Measurements from ENCODE around the gene PLCH2. TPM values are rescaled to one million over a fixed set of nuclear protein-coding genes. Genes with fewer than 3 reads are reported as not detected.

The PLCH2 gene
- total and polyA plus RNA-seq, 9 of the 15 experiments (the other 6 are each of a cell fraction or from before 2014, with no cell fraction given) = 0.16 TPM; not detected in 8

DNA sequence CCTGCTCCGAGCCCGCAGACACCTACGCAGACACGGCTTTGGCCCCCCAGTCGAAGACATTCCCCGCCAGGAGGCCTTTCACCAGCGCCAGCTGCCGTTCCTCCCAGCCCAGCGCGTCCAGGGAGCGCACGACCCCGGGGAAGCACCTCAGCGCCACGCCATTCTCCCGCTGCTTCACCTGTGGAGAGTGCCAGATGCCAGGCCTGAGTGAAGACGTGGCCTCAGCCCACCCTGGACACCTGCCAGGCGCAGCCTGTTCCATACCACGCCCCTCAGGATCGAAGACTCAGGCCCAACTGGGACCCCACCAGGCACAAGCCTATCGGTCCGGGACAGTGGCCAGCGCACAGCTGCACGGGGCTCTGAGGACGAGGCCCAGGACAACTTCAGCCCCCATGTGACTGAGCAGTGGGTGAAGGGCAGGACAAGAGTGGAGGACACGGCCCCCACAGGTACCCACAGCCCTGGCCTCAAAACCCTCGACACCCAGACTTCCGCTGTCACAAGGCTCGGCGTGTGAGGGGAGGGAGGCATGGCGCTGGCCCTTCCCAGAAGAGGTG lies 36.9 kb downstream of the PLCH2 start:
- Histone ChIP-seq H3K4me1 (replicated peaks in 1 of 2; ENCODE audit: control insufficient read depth in 2 of 2, insufficient read depth in 2 of 2, low read length in 2 of 2) (peaks cover 0 to 37% of the 10 kb centered on the region in 2 experiments; a peak in 1 of 5 replicates), H3K79me2 (ENCODE audit: control insufficient read depth, insufficient read depth, low read length) (no peaks in the 10 kb centered on the region), H3K9me3 (replicated peaks; ENCODE audit: control insufficient read depth, insufficient read depth, low read depth, low read length) (no peaks in the 10 kb centered on the region), H2AFZ (ENCODE audit: low read depth, low read length) (no peak overlapping the region), H3K27ac (ENCODE audit: extremely low read depth, low read depth, low read length) (no peak overlapping the region), H3K9ac (ENCODE audit: insufficient read depth in 1 of 2, low read depth in 2 of 2, low read length in 2 of 2) (0 out of 4 replicates have a peak overlapping the region, but pooled peaks of 1 of the 2 experiments have one; percentile 7), H3K9me1 (ENCODE audit: control insufficient read depth, insufficient read depth, low read length) (peaks cover 2% of the 10 kb centered on the region), H3K4me2 (ENCODE audit: insufficient read depth, low read length) (no peak overlapping the region), H3K36me3 (ENCODE audit: control insufficient read depth, insufficient read depth, low read length) (peaks cover 95% of the 10 kb centered on the region; the same call in 2 of the 3 replicates), H3K4me3 (no peak overlapping the region), H3K27me3 (ENCODE audit: control insufficient read depth in 2 of 2, insufficient read depth in 2 of 2, low read length in 2 of 2) (no peaks in the 10 kb centered on the region), H4K20me1 (replicated peaks; ENCODE audit: control insufficient read depth, insufficient read depth, low read length) (no peaks in the 10 kb centered on the region; the same call in 1 of the 2 replicates)
- intact Hi-C loops (cut with micrococcal nuclease) (no loop called here), in situ Hi-C loops (cut with MboI) (no loop called here)
- no TSS peak for BruUV-seq (replicated peaks)
- ChIA-PET POLR2A (no interaction called here), CTCF (ENCODE audit: low intra/inter-chr PET ratio) (no interaction called here)
- FAIRE-seq (no peak), DNase-seq (ENCODE audit: extremely low read depth in 1 of 4, low spot score in 3 of 4) (no peak), ATAC-seq (no peak)
- TF ChIP-seq SUPT5H (IDR thresholded peaks at IDR 0.05) (0 out of 2 replicates have a peak, but pooled peaks have one; percentile 11), ZNF707 (CRISPR knock-in tag; conservative IDR thresholded peaks at IDR 0.05) (no peak), POLR2G (IDR thresholded peaks at IDR 0.05; ENCODE audit: low read depth, low read length) (peak; percentile 64), RBFOX2 (IDR thresholded peaks at IDR 0.05; ENCODE audit: low read depth, low read length) (peak; percentile 37)
- 91% methylated on average over 19 of the region's 31 CpGs for WGBS (ENCODE audit: insufficient coverage, low coverage, missing lambda C conversion rate)

DNA sequence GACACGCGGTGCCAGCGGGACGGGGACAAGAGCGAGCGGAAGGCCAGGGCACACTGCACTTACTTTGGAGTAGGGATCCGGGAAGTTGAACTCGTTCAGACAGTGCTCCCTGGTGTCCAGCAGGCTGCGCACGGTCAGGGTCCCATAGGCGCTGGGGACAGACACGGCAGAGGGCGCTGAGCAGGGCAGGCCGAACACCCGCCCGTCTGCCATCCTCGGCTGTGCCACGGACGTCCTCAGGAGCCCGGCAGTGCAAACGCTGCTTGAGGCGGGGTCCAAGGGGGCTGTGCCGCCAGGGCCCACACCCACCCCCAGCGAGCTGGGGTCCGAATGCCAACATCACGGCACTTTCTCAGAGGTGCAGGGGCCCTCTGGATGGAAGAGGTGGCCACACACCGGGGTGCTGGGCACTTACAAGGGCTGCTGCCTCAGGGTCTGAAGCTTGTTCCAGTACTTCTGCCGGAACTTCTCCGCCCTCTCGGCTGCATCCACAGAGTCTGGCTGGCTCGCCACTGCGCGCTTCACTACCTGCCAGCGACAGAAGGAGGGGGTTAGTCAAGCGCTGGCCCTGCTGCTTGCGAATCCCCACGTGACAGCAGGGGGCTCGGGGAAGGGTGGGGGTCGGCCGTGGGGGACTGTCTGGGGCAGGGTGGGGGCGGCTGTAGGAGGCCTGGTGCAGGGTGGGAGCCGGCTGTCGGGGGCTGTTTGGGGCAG lies 38.0 kb downstream of the PLCH2 start:
- H3K4me3 ChIP-seq = no peak overlapping the region
- WGBS (ENCODE audit: insufficient coverage, low coverage, missing lambda C conversion rate) = 96% methylated on average over 37 of the region's 43 CpGs
- H3K9ac ChIP-seq (ENCODE audit: insufficient read depth in 1 of 2, low read depth in 2 of 2, low read length in 2 of 2) = no peak overlapping the region
- no peak for FAIRE-seq
- in situ Hi-C loops (cut with MboI) = no loop called here
- no peaks in the 10 kb centered on the region for H3K79me2 ChIP-seq (ENCODE audit: control insufficient read depth, insufficient read depth, low read length)
- H4K20me1 ChIP-seq (replicated peaks; ENCODE audit: control insufficient read depth, insufficient read depth, low read length) = no peaks in the 10 kb centered on the region
- no peaks in the 10 kb centered on the region for H3K27me3 ChIP-seq (ENCODE audit: control insufficient read depth in 2 of 2, insufficient read depth in 2 of 2, low read length in 2 of 2)
- no peak overlapping the region for H3K4me2 ChIP-seq (ENCODE audit: insufficient read depth, low read length)
- DNase-seq (ENCODE audit: extremely low read depth in 1 of 4, low spot score in 3 of 4) = no peak
- no peak overlapping the region for H2AFZ ChIP-seq (ENCODE audit: low read depth, low read length)
- BruUV-seq (replicated peaks) = no TSS peak
- intact Hi-C loops (cut with micrococcal nuclease) = no loop called here
- H3K27ac ChIP-seq (ENCODE audit: extremely low read depth, low read depth, low read length) = no peak overlapping the region
- H3K9me3 ChIP-seq (replicated peaks; ENCODE audit: control insufficient read depth, insufficient read depth, low read depth, low read length) = no peaks in the 10 kb centered on the region
- ATAC-seq = no peak
- H3K9me1 ChIP-seq (ENCODE audit: control insufficient read depth, insufficient read depth, low read length) = peaks cover 5% of the 10 kb centered on the region
- CTCF ChIA-PET (ENCODE audit: low intra/inter-chr PET ratio) = no interaction called here
- POLR2A ChIA-PET = interaction anchor here (2.6 kb wide), 1 partner anchor 11 kb away, joined by 11 read pairs; the partner anchor contains the start of gene PANK4
- peaks cover 0 to 36% of the 10 kb centered on the region in 2 experiments; a peak in 1 of 5 replicates for H3K4me1 ChIP-seq (replicated peaks in 1 of 2; ENCODE audit: control insufficient read depth in 2 of 2, insufficient read depth in 2 of 2, low read length in 2 of 2)
- TF ChIP-seq ZNF24 (IDR thresholded peaks at IDR 0.05) = no peak
- no peak for TF ChIP-seq KAT7 (CRISPR knock-in tag; IDR thresholded peaks at IDR 0.05; ENCODE audit: borderline replicate concordance)
- peak; percentile 61 for TF ChIP-seq POLR2G (IDR thresholded peaks at IDR 0.05; ENCODE audit: low read depth, low read length)
- TF ChIP-seq PATZ1 (CRISPR knock-in tag; IDR thresholded peaks at IDR 0.05; ENCODE audit: borderline replicate concordance) = no peak
- TF ChIP-seq, protein P1, sequence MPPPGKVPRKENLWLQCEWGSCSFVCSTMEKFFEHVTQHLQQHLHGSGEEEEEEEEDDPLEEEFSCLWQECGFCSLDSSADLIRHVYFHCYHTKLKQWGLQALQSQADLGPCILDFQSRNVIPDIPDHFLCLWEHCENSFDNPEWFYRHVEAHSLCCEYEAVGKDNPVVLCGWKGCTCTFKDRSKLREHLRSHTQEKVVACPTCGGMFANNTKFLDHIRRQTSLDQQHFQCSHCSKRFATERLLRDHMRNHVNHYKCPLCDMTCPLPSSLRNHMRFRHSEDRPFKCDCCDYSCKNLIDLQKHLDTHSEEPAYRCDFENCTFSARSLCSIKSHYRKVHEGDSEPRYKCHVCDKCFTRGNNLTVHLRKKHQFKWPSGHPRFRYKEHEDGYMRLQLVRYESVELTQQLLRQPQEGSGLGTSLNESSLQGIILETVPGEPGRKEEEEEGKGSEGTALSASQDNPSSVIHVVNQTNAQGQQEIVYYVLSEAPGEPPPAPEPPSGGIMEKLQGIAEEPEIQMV (tag; conservative IDR thresholded peaks at IDR 0.05; ENCODE audit: low read depth) = no peak
- TF ChIP-seq SNIP1 (IDR thresholded peaks at IDR 0.05; ENCODE audit: low read depth) = no peak
- H3K36me3 ChIP-seq (ENCODE audit: control insufficient read depth, insufficient read depth, low read length) = peaks cover 97% of the 10 kb centered on the region; the same call in 2 of the 3 replicates
